ENCODE data around the gene MAGEA2B.

GRCh38 chrX:152735860-152736511 is 21.6 kb downstream of the MAGEA2B start:
- TF ChIP-seq EZH2 (IDR thresholded peaks at IDR 0.05): no peak
- TF ChIP-seq POLR2AphosphoS5 (IDR thresholded peaks at IDR 0.05; ENCODE audit: borderline replicate concordance, low read depth, low read length): no peak
- no peak for TF ChIP-seq FOXP2 (optimal IDR thresholded peaks at IDR 0.05; ENCODE audit: control extremely low read depth, extremely low read length, insufficient read depth)

Measured in SK-N-MC (cell line).